ENCODE data around the gene PFKP.
"Not testable (repeated sequence)": the region's sequence is repeated elsewhere in the genome, so short reads cannot be mapped to it uniquely, and the experiment has no call there.

The PFKP gene

DNA sequence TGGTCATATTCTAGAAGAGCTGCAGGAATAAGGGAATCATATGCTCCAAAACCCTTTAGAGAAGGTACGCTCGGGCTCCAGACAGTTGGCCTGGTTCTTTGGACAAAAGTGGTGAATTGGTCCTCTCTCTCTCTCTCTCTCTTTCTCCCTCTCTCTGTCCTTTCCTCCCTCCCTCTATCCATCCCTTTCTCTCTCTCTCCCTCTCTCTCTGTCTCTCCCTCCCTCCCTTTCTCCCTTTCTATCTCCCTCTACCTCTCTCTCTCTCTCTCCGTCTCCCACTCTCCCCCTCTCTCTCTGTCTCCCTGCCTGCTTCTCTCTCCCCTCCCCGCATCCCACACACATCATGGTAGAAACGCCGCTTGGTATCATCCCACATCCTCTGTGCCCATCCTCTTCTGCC lies 19.8 kb upstream of the PFKP start:
- no peak for DNase-seq (ENCODE audit: low spot score)

- DNase-seq (ENCODE audit: low spot score) = peak; percentile 60
Observed at GRCh38 chr10:3048119-3049019, 19.0 kb upstream of the PFKP start.

DNA sequence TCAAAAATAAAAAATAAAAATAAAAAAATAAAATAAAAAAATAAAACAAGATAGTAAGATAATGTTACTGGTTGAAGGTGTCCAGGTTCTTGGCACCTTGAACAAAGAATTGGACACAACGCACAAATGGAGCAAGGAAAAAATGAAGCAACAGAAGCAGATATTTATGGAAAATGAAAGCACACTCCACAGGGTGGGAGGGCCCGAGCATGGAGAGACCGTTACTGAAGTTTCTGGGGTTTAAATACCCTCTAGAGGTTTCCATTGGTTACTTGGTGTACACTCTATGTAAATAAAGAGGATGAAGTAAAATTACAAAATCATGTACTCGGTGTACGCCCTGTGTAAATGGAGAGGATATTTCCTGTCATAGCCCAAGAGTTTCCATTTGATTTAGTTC lies 15.7 kb upstream of the PFKP start:
- no peak for DNase-seq (ENCODE audit: low spot score)

DNA sequence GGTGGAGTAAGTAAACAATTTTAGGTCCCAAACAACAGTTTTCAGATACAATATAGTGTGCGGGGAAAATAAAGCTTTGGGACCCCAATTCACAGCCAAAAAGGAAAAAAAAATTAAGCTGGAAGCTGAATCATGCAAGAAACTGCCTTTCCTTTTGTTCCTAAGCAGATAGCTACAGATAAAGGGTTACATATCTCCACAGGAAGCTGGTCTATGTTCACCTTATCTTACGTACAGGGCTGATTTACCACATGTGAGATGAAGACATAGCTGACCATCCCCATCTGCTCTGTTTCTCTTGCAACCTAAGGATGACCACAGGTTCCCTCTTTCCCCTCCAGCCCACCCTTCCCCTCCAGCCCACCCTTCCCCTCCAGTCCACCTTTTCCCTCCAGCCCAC lies 14.2 kb upstream of the PFKP start:
- no peak for DNase-seq (ENCODE audit: low spot score)

- no peak for DNase-seq (ENCODE audit: low spot score)
Observed at GRCh38 chr10:3054183-3054850, 13.0 kb upstream of the PFKP start.

- DNase-seq (ENCODE audit: low spot score) = no peak
Observed at GRCh38 chr10:3054851-3055199, 12.5 kb upstream of the PFKP start.

DNA sequence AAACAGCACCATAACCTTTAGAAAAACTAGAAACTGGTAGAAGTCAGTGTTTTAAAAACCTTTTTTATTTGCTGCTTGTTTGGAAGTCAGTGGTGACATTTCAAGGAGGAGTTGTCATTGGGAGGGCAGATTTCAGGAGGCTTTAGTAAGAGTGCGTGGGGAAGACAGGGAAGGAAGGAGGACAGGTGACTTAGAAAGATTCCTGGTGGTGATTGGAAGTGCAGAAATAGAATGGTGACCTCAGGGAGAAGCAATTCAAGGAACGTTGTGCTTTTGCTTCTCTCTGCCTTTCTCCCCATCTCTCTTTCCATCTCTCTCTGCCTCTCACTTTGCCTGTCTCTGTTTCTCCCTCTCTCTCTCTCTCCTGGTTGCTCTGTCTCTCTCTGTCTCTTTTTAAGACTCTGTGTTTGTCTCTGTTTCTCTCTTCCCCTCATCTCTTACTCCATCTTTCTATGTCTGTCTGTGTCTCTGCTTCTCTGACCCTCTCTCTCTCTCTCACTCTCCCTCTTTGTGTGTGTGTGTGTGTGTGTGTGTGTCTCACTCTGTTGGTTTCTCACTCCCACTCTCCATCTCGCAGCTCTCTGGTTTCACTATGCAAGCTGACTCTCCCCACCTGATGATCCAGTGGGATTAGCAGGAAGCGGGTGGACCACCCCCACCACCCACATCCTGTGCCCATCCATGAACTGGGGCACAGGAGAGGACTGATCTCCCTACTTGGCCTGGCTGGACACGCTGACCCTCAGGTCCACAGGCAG lies 10.9 kb upstream of the PFKP start:
- no peak for DNase-seq (ENCODE audit: low spot score)

- no peak for DNase-seq (ENCODE audit: low spot score)
Observed at GRCh38 chr10:3057946-3058345, 9.4 kb upstream of the PFKP start.

GRCh38 chr10:3059974-3060373 lies 7.4 kb upstream of the PFKP start:
- no peak for DNase-seq (ENCODE audit: low spot score)

- no peak for DNase-seq (ENCODE audit: low spot score)
Observed at GRCh38 chr10:3060481-3060889, 6.9 kb upstream of the PFKP start.

DNA sequence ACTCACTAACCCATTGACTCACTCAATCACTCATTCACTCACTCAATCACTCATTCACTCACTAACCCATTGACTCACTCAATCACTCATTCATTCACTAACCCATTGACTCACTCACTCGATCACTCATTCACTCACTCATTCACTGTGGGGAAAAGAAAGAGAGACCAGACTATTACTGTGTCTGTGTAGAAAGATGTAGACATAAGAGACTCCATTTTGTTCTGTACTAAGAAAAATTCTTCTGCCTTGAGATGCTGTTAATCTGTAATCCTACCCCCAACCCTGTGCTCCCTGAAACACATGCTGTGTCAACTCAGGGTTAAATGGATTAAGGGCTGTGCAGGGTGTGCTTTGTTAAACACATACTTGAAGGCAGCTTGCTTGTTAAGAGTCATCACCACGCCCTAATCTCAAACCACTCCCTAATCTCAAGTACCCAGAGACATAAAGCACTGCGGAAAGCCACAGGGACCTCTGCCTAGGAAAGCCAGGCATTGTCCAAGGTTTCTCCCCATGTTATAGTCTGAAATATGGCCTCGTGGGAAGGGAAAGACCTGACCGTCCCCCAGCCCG lies 5.9 kb upstream of the PFKP start:
- not testable (repeated sequence) for DNase-seq (ENCODE audit: low spot score)

DNA sequence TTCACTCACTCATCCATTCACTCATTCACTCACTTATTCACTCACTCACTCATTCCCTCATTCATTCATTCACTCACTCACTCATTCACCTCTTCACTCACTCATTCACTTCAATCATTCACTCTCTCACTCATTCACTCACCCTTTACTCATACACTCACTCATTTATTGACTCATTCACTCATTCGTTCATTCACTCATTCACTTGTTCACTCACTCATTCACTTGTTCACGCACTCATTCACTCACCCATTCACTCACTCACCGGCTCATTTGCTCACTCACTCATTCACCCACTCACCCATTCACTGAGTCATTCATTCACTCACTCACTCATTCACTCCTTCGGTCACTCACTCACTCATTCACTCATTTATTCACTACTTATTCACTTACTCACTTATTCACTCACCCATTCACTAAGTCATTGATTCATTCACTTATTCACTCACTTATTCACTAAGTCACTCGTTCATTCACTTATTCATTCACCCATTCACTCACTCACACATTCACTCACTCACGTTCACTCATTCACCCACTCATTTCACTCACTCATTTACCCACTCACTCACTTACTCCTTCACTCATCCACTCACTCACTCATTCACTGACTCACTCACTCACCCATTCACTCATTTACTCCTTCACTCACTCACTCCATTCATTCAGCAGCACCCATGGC lies 4.7 kb upstream of the PFKP start:
- no peak for DNase-seq (ENCODE audit: low spot score)

DNA sequence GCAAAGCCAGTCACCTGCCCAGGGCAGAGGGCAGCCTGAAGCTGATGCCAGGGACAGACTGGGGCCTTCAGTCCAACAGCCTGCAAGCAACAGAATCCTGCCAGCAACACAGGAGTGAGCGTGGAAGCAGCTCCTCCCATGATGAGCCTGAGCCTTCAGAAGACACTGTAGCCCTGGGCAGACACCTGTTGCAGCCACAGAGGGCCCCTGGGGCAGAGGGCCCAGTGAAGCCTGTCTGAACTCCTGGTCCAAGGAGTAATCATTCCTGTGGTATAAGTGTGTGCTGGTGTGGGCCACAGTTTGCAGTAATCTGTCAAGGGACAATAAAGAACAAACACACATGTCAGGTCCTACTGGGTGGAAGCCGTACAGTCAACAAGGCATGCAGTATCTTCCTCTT lies 2.9 kb upstream of the PFKP start:
- DNase-seq (ENCODE audit: low spot score) = no peak

- no peak for DNase-seq (ENCODE audit: low spot score)
Observed at GRCh38 chr10:3065622-3066021, 1.7 kb upstream of the PFKP start.

- no peak for DNase-seq (ENCODE audit: low spot score)
Observed at GRCh38 chr10:3066317-3067117, 831 bp upstream of the PFKP start.

GRCh38 chr10:3067859-3068179 lies 471 bp downstream of the PFKP start:
- no peak for DNase-seq (ENCODE audit: low spot score)

DNA sequence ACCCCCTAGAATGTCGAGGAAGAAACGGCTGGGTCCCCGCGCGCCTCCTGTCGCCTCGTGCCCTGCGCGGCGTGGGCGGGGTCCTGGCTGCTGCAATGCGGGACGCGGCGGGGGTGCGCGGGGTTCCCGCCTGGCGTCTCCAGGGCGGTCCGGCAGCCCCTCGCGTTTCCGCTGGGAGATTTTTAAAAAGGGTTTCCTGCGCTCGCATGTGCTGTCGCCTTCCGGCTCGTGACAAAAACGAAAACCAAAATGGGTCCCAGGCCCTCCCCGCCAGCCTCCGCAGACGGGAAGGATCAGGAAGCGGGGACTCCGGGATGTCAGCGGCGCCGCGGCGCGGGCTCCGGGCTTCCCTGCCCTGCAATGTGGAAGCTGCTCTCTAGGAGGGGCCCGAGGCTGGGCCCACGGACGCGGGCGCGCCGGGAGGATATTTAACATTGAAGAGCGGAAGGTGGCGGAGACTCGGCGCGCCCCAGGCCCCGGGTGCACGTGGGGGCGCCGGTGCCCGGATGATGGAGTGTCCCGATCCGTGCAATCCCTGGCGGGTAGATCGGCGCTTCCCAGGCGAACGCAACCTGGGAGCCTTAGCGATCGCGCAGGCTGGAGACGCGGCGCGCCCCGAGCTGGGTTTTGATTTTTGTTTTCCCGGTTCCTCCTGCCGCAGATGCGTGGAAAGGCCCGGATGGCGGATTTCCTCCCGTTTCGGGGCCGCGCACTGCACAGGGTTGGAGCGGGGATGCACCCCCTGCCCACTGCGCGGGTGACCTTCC lies 1.0 kb downstream of the PFKP start:
- DNase-seq (ENCODE audit: low spot score) = peak; percentile 47

GRCh38 chr10:3068968-3069737 lies 1.8 kb downstream of the PFKP start:
- no peak for DNase-seq (ENCODE audit: low spot score)

- no peak for DNase-seq (ENCODE audit: low spot score)
Observed at GRCh38 chr10:3069876-3070275, 2.5 kb downstream of the PFKP start.
